H1 (cell line): ENCODE data around the gene FOSB. TPM values are rescaled to one million over a fixed set of nuclear protein-coding genes. Genes with fewer than 3 reads are reported as not detected.

Source experiments
- CTCF ChIA-PET: fragments of 300-600 bp; sonication (Branson Sonifier 250); formaldehyde crosslinking; loops from one replicate; lab custom pipeline; 2021; ENCODE audit not compliant: partially characterized antibody; lab: Charles Lee
- POLR2A ChIA-PET: fragments of 300-600 bp; sonication (Branson Sonifier 250); formaldehyde crosslinking; loops from one replicate; lab custom pipeline; 2021; ENCODE audit warnings: inconsistent platforms; ENCODE audit not compliant: partially characterized antibody; lab: Charles Lee
- DNase-seq, 2 experiments: peaks; one replicate each; pipeline versions ENCODE4 v3.0.0 to v3.0.0-alpha.2; 2010 to 2022; ENCODE audit warnings: low spot score in 2 of 2, low read depth in 1 of 2, mixed read lengths in 1 of 2
- FAIRE-seq: peaks from 2 replicates; lab custom pipeline; 2011; peaks lifted over from hg19 to GRCh38; lab: Jason Lieb, UNC
- H2AFZ ChIP-seq: 2 replicates; pipeline ENCODE4 v1.8.1; 2012; ENCODE audit warnings: low read length, inconsistent platforms
- H2AK5ac ChIP-seq: 2 replicates; pipeline ENCODE4 v1.6.1; 2013; ENCODE audit warnings: low read depth, low read length
- H2BK120ac ChIP-seq: replicated peaks from 2 replicates; pipeline ENCODE3; 2013; ENCODE audit warnings: low read depth, low read length, inconsistent platforms
- H2BK12ac ChIP-seq: 2 replicates; pipeline ENCODE4 v1.6.1; 2013; ENCODE audit warnings: low read depth, low read length
- H2BK15ac ChIP-seq: 2 replicates; pipeline ENCODE4 v1.6.1; 2013; ENCODE audit warnings: low read length
- H2BK20ac ChIP-seq: 2 replicates; pipeline ENCODE4 v1.6.1; 2013; ENCODE audit warnings: low read length
- H2BK5ac ChIP-seq: 2 replicates; pipeline ENCODE4 v1.6.1; 2013; ENCODE audit warnings: low read depth, low read length
- H3K14ac ChIP-seq: 2 replicates; pipeline ENCODE4 v1.6.1; 2013; ENCODE audit warnings: inconsistent platforms; ENCODE audit not compliant: insufficient read length
- H3K18ac ChIP-seq: 2 replicates; pipeline ENCODE4 v1.6.1; 2013; ENCODE audit warnings: low read length; ENCODE audit errors: extremely low read depth
- H3K23ac ChIP-seq: 2 replicates; pipeline ENCODE4 v1.6.1; 2013; ENCODE audit warnings: inconsistent platforms; ENCODE audit not compliant: insufficient read length
- H3K23me2 ChIP-seq: 2 replicates; pipeline ENCODE4 v1.6.1; 2013; ENCODE audit warnings: low read depth, low read length
- H3K27ac ChIP-seq: 2 replicates; pipeline ENCODE4 v1.6.1; 2011; ENCODE audit warnings: low read depth, low read length, inconsistent platforms
- H3K27me3 ChIP-seq, 4 experiments: replicated peaks in 1 of 4; 1 replicate in 1 of 4; 2 replicates in 3 of 4; pipeline versions ENCODE4 v1.6.1 to v1.8.1; 2011 to 2013; ENCODE audit warnings: low read length in 3 of 4, mild to moderate bottlenecking in 3 of 4, inconsistent platforms in 2 of 4, mixed read lengths in 2 of 4, moderate library complexity in 1 of 4; ENCODE audit not compliant: control insufficient read depth in 3 of 4, insufficient read depth in 3 of 4; ENCODE audit errors: extremely low read depth in 1 of 4
- H3K36me3 ChIP-seq, 4 experiments: 2 replicates each; pipeline versions ENCODE4 v1.6.1 to v1.8.1; 2011 to 2013; ENCODE audit warnings: mild to moderate bottlenecking in 4 of 4, low read length in 3 of 4, moderate library complexity in 2 of 4, control low read depth in 1 of 4, inconsistent platforms in 1 of 4; ENCODE audit not compliant: insufficient read depth in 4 of 4, control insufficient read depth in 2 of 4
- H3K4ac ChIP-seq: replicated peaks from 2 replicates; pipeline ENCODE3; 2013; ENCODE audit warnings: low read length, low read depth, mixed read lengths, inconsistent platforms; ENCODE audit not compliant: insufficient read length
- H3K4me1 ChIP-seq, 4 experiments: replicated peaks in 1 of 4; 1 replicate in 1 of 4; 2 replicates in 3 of 4; pipeline versions ENCODE4 v1.6.1 to v1.8.1; 2011 to 2013; ENCODE audit warnings: low read length in 3 of 4, inconsistent platforms in 2 of 4, mixed read lengths in 1 of 4; ENCODE audit not compliant: insufficient read depth in 4 of 4, control insufficient read depth in 3 of 4
- H3K4me2 ChIP-seq, 2 experiments: 2 replicates each; pipeline versions ENCODE4 v1.6.1 to v1.8.1; 2011 to 2013; ENCODE audit warnings: low read depth in 2 of 2, low read length in 2 of 2, control low read depth in 1 of 2, inconsistent platforms in 1 of 2, mild to moderate bottlenecking in 1 of 2; ENCODE audit not compliant: insufficient read depth in 1 of 2
- H3K4me3 ChIP-seq, 4 experiments: fragments of 200-600, 300-600 bp in 1 of 4; sonication (generic), shearing (Covaris generic), sonication (Bioruptor Twin) in 1 of 4; 2 replicates each; pipeline versions ENCODE4 v1.5.1 to v1.8.1; 2011 to 2016; ENCODE audit warnings: low read length in 4 of 4, low read depth in 3 of 4, control low read depth in 2 of 4, inconsistent platforms in 2 of 4, mild to moderate bottlenecking in 2 of 4, mixed read lengths in 1 of 4, moderate library complexity in 1 of 4; ENCODE audit not compliant: insufficient read depth in 2 of 4; ENCODE audit errors: extremely low read depth in 1 of 4
- H3K56ac ChIP-seq: replicated peaks from 2 replicates; pipeline ENCODE3; 2013; ENCODE audit warnings: low read depth, mild to moderate bottlenecking, mixed read lengths, low read length, inconsistent platforms; ENCODE audit not compliant: insufficient read length
- H3K79me1 ChIP-seq: 2 replicates; pipeline ENCODE4 v1.6.1; 2013; ENCODE audit warnings: low read depth, low read length, control low read depth
- H3K79me2 ChIP-seq, 2 experiments: 2 replicates each; pipeline versions ENCODE4 v1.6.1 to v1.8.1; 2012 to 2013; ENCODE audit warnings: low read length in 2 of 2, mild to moderate bottlenecking in 2 of 2, inconsistent platforms in 1 of 2; ENCODE audit not compliant: insufficient read depth in 2 of 2, control insufficient read depth in 1 of 2
- H3K9ac ChIP-seq, 4 experiments: replicated peaks in 1 of 4; 1 replicate in 1 of 4; 2 replicates in 3 of 4; pipeline versions ENCODE4 v1.6.1 to v1.8.1; 2011 to 2013; ENCODE audit warnings: low read depth in 3 of 4, low read length in 3 of 4, control low read depth in 2 of 4, mild to moderate bottlenecking in 2 of 4, moderate library complexity in 2 of 4, inconsistent platforms in 1 of 4; ENCODE audit errors: extremely low read depth in 1 of 4
- H3K9me3 ChIP-seq, 2 experiments: 2 replicates each; pipeline versions ENCODE4 v1.6.1 to v1.8.1; 2012 to 2013; ENCODE audit warnings: mild to moderate bottlenecking in 2 of 2, moderate library complexity in 2 of 2, control low read depth in 1 of 2, inconsistent platforms in 1 of 2, low read depth in 1 of 2, low read length in 1 of 2, mixed read lengths in 1 of 2; ENCODE audit not compliant: insufficient read depth in 2 of 2
- H4K20me1 ChIP-seq, 2 experiments: replicated peaks in 1 of 2; 2 replicates each; pipeline versions ENCODE3 to v1.8.1; 2011 to 2013; ENCODE audit warnings: inconsistent platforms in 2 of 2, low read length in 2 of 2, mild to moderate bottlenecking in 1 of 2; ENCODE audit not compliant: insufficient read depth in 2 of 2, control insufficient read depth in 1 of 2
- H4K5ac ChIP-seq: 2 replicates; pipeline ENCODE4 v1.6.1; 2013; ENCODE audit warnings: low read length, low read depth, mixed read lengths, inconsistent platforms; ENCODE audit not compliant: insufficient read length
- H4K8ac ChIP-seq: 2 replicates; pipeline ENCODE4 v1.8.0; 2013; ENCODE audit warnings: mild to moderate bottlenecking, moderate library complexity, low read length, inconsistent platforms; ENCODE audit not compliant: insufficient read depth; ENCODE audit errors: extremely low read depth
- H4K91ac ChIP-seq: replicated peaks from 2 replicates; pipeline ENCODE3; 2013; ENCODE audit warnings: low read length, mixed read lengths, inconsistent platforms; ENCODE audit not compliant: insufficient read length
- ASH2L ChIP-seq: fragments of 200-600, 300-600 bp; sonication (generic); IDR thresholded peaks from one replicate; pipeline ENCODE4 v1.7.1; 2017; ENCODE audit warnings: low read length
- JUND ChIP-seq: IDR thresholded peaks from 2 replicates; pipeline ENCODE4 v1.6.1; 2011; ENCODE audit warnings: mild to moderate bottlenecking, improper control_type of control experiment, low read length
- KDM1A ChIP-seq: fragments of 200-600, 300-600 bp; sonication (generic); IDR thresholded peaks from 2 replicates; pipeline ENCODE4 v1.7.1; 2016; ENCODE audit warnings: mild to moderate bottlenecking, low read length, borderline replicate concordance
- PHF8 ChIP-seq: fragments of 200-600 bp; sonication (generic); conservative IDR thresholded peaks from 2 replicates; pipeline ENCODE4 v1.7.1; 2012; ENCODE audit warnings: low read depth, mild to moderate bottlenecking, inconsistent platforms, low read length, moderate library complexity
- POLR2A ChIP-seq, 2 experiments: IDR thresholded peaks; 1 replicate in 1 of 2; 2 replicates in 1 of 2; pipeline ENCODE4 v1.6.1; 2011; ENCODE audit warnings: low read depth in 2 of 2, low read length in 2 of 2, mild to moderate bottlenecking in 2 of 2; ENCODE audit errors: control extremely low read depth in 1 of 2
- RAD21 ChIP-seq, 2 experiments: IDR thresholded peaks in 1 of 2; conservative IDR thresholded peaks in 1 of 2; 2 replicates each; pipeline ENCODE4 v1.6.1; 2011; ENCODE audit warnings: low read depth in 2 of 2, low read length in 2 of 2, improper control_type of control experiment in 1 of 2, inconsistent platforms in 1 of 2, mild to moderate bottlenecking in 1 of 2, moderate library complexity in 1 of 2
- RFX5 ChIP-seq: IDR thresholded peaks from 2 replicates; pipeline ENCODE4 v1.6.1; 2011; ENCODE audit warnings: low read depth, low read length, improper control_type of control experiment, borderline replicate concordance
- TAF1 ChIP-seq: IDR thresholded peaks from 2 replicates; pipeline ENCODE4 v1.6.1; 2011; ENCODE audit warnings: mild to moderate bottlenecking, low read depth, low read length
- TAF7 ChIP-seq: optimal IDR thresholded peaks from 2 replicates; pipeline ENCODE3; 2011; ENCODE audit warnings: low read depth, mild to moderate bottlenecking, inconsistent platforms, low read length, moderate library complexity, borderline replicate concordance
- TCF12 ChIP-seq: IDR thresholded peaks from 2 replicates; pipeline ENCODE4 v1.6.1; 2011; ENCODE audit warnings: low read depth, mild to moderate bottlenecking, low read length
- YY1 ChIP-seq: IDR thresholded peaks from 2 replicates; pipeline ENCODE4 v1.6.1; 2011; ENCODE audit warnings: low read depth, mild to moderate bottlenecking, low read length
- ZNF274 ChIP-seq: IDR thresholded peaks from 2 replicates; pipeline ENCODE4 v1.7.0; 2012; ENCODE audit warnings: low read length, borderline replicate concordance; ENCODE audit errors: extremely low read depth
- WGBS, 2 experiments: shearing (Covaris generic) in 1 of 2; methylation state at CpG; one replicate each; pipeline versions ENCODE4 v1.1.6 to v1.1.7; 2013 to 2015; ENCODE audit warnings: low lambda C conversion rate in 2 of 2, mixed read lengths in 2 of 2, inconsistent platforms in 1 of 2, low coverage in 1 of 2, missing lambda C conversion rate in 1 of 2; ENCODE audit not compliant: insufficient replicate concordance in 2 of 2, insufficient coverage in 1 of 2, insufficient read length in 1 of 2; ENCODE audit errors: extremely low coverage in 1 of 2, missing lambda C conversion rate in 1 of 2; 5-methylcytosine and 5-hydroxymethylcytosine counted together
- polyA plus RNA-seq, 7 experiments: library from polyadenylated mRNA; depleted of rRNA in 3 of 7; stranded (reverse) in 5 of 7; unstranded in 2 of 7; fragments of >200 nt in 5 of 7; fragments of 200-250 nt in 2 of 7; gene quantifications; 1 replicate in 5 of 7; 2 replicates in 1 of 7; 4 replicates in 1 of 7; pipeline versions ENCODE4 v1.2.1 to v1.2.3, GENCODE V29; 2011 to 2013; ENCODE audit warnings: missing spikeins in 2 of 7, mixed read lengths in 2 of 7
- total RNA-seq: library from RNA; stranded (reverse); fragmentation: NEBNext Ultra II Directional; extraction: Animal tissue kit (Norgen Biotek cat#: 25700); gene quantifications from 2 replicates; pipeline ENCODE4 v1.2.1, GENCODE V29; 2021

Gene FOSB
- total and polyA plus RNA-seq, 2 of the 8 experiments (the other 6 are each of a cell fraction or from before 2014, with no cell fraction given): 0.44 to 2.7 TPM

DNA sequence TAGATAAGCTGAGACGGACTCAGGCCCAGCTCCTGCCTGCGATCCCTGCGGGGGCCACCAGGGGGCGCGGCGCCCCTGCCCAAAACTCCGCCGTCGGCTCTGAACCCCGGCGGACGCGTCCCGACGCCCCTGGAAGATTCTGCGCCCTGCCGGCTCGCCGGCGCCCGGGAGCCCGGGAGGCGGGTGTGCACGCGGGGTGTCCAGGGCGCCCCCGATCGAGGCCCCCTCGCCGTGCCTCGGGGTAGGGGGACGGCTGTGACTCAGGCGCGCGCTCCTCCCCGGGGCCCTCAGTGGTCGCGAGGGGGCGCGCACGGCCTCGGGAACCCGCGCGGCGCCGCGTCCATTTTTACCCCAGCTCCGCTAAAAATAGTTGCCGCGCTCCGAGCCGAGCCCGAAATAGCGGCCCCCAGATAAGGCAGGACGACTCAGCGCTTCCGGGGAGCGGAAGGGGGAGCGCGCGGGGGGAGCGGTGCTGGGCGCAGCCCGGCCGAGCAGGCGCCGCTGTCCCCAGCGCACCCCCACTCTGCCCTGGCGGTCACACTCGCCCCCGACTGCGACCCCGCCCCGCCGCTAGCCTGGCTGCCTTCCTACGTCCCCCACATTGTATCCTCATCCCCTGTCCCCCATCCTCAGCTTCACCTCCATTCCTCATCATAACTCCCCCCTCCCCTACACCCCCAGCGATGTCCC lies 28.1 kb upstream of the FOSB start:
- peak overlapping the region; percentile 23; the same call in 1 of the 2 replicates for H3K27ac ChIP-seq
- H3K18ac ChIP-seq: peak overlapping the region; percentile 19; the same call in 1 of the 2 replicates
- peak overlapping the region; percentile 82; the same call in 1 of the 2 replicates for H2BK12ac ChIP-seq
- no peak overlapping the region for H2BK20ac ChIP-seq
- no peak overlapping the region for H4K91ac ChIP-seq
- no peaks in the 10 kb centered on the region for H4K20me1 ChIP-seq
- CTCF ChIA-PET: interaction anchor here (0.6 to 21.2 kb wide), 37 partner anchors 9 to 424 kb away, joined by 3 to 760 read pairs (median 4); partner anchors contain the start of genes ERCC1, FOSB, FOXA3 and NKPD1
- H2AK5ac ChIP-seq: no peak overlapping the region
- FAIRE-seq (no peak), DNase-seq (peak in 1 of 2 experiments; percentile 95)
- H3K27me3 ChIP-seq: peaks cover 0 to 5% (median 2%) of the 10 kb centered on the region in 4 experiments; a peak in 3 of 7 replicates
- POLR2A ChIA-PET: interaction anchor here (0.8 to 3.4 kb wide), 18 partner anchors 8 to 68 kb away, joined by 3 to 34 read pairs (median 4); partner anchors contain the start of genes FOSB and VASP
- H3K9me3 ChIP-seq: no peaks in the 10 kb centered on the region
- H4K8ac ChIP-seq: no peak overlapping the region; the same call in 1 of the 2 replicates
- H3K4ac ChIP-seq: no peak overlapping the region
- H2BK15ac ChIP-seq: no peak overlapping the region
- no peaks in the 10 kb centered on the region for H3K79me2 ChIP-seq
- H3K4me1 ChIP-seq: peaks cover 4 to 16% (median 11%) of the 10 kb centered on the region in 4 experiments
- peaks cover 10% of the 10 kb centered on the region for H3K23me2 ChIP-seq
- WGBS, 2 experiments: 2% methylated on average over 53 of the region's 78 CpGs; no CpG with 5 or more reads in 1 of the 2 experiments
- H2AFZ ChIP-seq: no peak overlapping the region; the same call in 1 of the 2 replicates
- H3K79me1 ChIP-seq: no peaks in the 10 kb centered on the region
- H3K14ac ChIP-seq: no peak overlapping the region
- H3K23ac ChIP-seq: no peak overlapping the region
- peak overlapping the region; percentile 41 to 95 (median 73) for H3K4me3 ChIP-seq
- no peaks in the 10 kb centered on the region for H3K36me3 ChIP-seq
- H3K9ac ChIP-seq: peak overlapping the region in 3 of 4 experiments; percentile 8 to 48 (median 36); a peak in 3 of 7 replicates
- H4K5ac ChIP-seq: peak overlapping the region; percentile 20
- no peak overlapping the region; the same call in 1 of the 2 replicates for H2BK5ac ChIP-seq
- H3K56ac ChIP-seq: no peak overlapping the region
- peak overlapping the region; percentile 70 for H3K4me2 ChIP-seq
- no peak overlapping the region for H2BK120ac ChIP-seq
- peak; percentile 75 to 77 for TF ChIP-seq RAD21 (IDR thresholded peaks at IDR 0.05 in 1 of 2, conservative IDR thresholded peaks at IDR 0.05 in 1 of 2; ENCODE audit: low read depth in 2 of 2, low read length in 2 of 2)
- TF ChIP-seq JUND: peak; percentile 27; the same call in 1 of the 2 replicates
- peak in 1 of 2 experiments; percentile 8; a peak in 1 of 3 replicates for TF ChIP-seq POLR2A (IDR thresholded peaks at IDR 0.05; ENCODE audit: control extremely low read depth in 1 of 2, low read depth in 2 of 2, low read length in 2 of 2)
- no peak for TF ChIP-seq TAF7
- peak; percentile 45 for TF ChIP-seq PHF8
- peak; percentile 36; the same call in 1 of the 2 replicates for TF ChIP-seq TAF1
- peak; percentile 90 for TF ChIP-seq ASH2L
- TF ChIP-seq YY1: peak; percentile 75
- no peak for TF ChIP-seq RFX5
- no peak for TF ChIP-seq ZNF274
- no peak for TF ChIP-seq TCF12
- 0 out of 2 replicates have a peak, but pooled peaks have one; percentile 18 for TF ChIP-seq KDM1A
